ENCODE measurements around the gene ARSJ. TPM values are rescaled to one million over a fixed set of nuclear protein-coding genes. Genes with fewer than 3 reads are reported as not detected.
A peak's percentile ranks its signal among the peaks of the same experiment; 100 is the strongest.

The ARSJ gene
- polyA plus RNA-seq, 3 donors, result not detected

DNA sequence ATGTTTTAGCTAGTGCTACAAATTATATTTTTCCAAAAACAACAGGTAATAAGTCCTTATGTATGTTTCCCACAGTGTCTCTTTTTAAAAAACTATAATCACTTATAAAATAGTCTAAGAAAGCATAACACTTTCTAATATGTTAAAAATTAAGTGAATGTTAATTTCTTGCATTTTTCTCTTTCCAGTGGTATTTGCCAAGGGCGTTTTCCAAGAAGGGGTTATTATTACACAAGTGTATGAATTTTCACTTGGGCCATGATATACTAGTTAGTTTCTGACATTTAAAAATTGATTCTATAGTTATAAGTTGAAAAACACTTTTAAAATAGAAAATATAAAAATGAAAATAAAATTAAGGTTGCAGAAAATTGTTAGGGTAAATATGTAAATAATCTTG is 74.6 kb downstream of the ARSJ start:
- WGBS (ENCODE audit: insufficient coverage), result no CpG with 5 or more reads among the region's 1 CpG

DNA sequence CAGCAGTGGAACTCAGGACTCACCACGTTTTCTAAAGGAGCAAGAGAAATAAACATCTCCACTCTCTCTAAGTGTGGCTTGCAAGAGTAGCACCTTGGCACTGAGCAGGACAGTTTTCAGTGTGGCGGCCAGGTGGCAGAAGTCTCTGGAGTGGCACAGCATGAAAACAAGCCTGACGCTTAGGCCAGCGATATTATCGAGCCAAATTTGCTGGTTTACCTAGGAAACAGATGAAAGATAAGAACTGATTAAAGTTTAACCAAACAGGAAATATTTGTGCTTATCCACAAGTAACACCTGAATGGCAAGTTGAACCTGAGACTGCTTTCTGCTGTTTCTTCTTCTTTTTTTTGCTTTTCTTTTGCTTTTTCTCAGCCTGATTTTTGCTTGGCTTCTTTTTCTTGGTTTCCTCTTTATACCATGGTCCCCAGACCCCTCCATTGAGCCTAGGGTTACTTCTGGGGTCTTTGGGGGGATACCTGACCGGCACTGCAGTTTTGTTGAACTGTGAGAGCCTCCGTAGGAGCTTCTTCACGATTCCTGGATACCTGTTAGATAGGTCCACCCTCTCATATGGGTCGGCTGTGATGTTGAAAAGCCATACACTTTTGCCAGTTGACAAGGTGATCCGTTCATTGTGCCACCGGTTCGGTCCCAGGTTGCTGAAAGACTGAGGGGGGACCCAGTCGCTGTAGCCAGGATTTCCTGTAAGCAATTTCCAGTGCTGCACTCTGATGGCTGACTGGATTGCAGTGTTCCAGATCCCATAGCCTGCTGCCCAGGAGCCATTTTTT is 77.3 kb downstream of the ARSJ start:
- H3K4me1 Mint-ChIP-seq, result peaks cover 15% of the 10 kb centered on the region
- WGBS (ENCODE audit: insufficient coverage), result 71% methylated on average over 12 of the region's 13 CpGs
- no peak overlapping the region for H3K27ac Mint-ChIP-seq
- no peaks in the 10 kb centered on the region for H3K36me3 ChIP-seq (replicated peaks in 1 of 2; ENCODE audit: control insufficient read depth in 1 of 2, insufficient read depth in 2 of 2, low read length in 2 of 2)
- peaks cover 0 to 2% (median 0%) of the 10 kb centered on the region in 3 donors for H3K27me3 Mint-ChIP-seq (ENCODE audit: low read depth in 3 of 3)
- no peak overlapping the region for H3K9ac ChIP-seq (ENCODE audit: insufficient read depth, low read length, poor library complexity, severe bottlenecking)
- H2AFZ ChIP-seq (ENCODE audit: insufficient read depth, low read depth, low read length, poor library complexity, severe bottlenecking), result peak overlapping the region; percentile 3
- no peaks in the 10 kb centered on the region for H3K9me3 ChIP-seq (replicated peaks in 1 of 2; ENCODE audit: control insufficient read depth in 1 of 2, insufficient read depth in 1 of 2, low read length in 2 of 2)
- no peaks in the 10 kb centered on the region for H3K79me2 ChIP-seq (ENCODE audit: insufficient read depth, low read length)
- no peaks in the 10 kb centered on the region for H3K27me3 ChIP-seq (ENCODE audit: control insufficient read depth in 2 of 2, insufficient read depth in 2 of 2, low read length in 2 of 2)
- H3K4me1 ChIP-seq (ENCODE audit: control insufficient read depth in 1 of 2, insufficient read depth in 2 of 2, low read length in 2 of 2), result peaks cover 9 to 13% of the 10 kb centered on the region in 2 donors
- intact Hi-C loops (cut with micrococcal nuclease), result loop anchor here in 1 of 2 donors (10.0 kb wide), 2 partner anchors 347 to 507 kb away; no protein-coding TSS in a partner anchor
- no peaks in the 10 kb centered on the region for H4K20me1 ChIP-seq (ENCODE audit: insufficient read depth, low read length)
- no peak overlapping the region for H3K4me3 Mint-ChIP-seq
- DNase-seq, result no peak
- TF ChIP-seq, protein P1, sequence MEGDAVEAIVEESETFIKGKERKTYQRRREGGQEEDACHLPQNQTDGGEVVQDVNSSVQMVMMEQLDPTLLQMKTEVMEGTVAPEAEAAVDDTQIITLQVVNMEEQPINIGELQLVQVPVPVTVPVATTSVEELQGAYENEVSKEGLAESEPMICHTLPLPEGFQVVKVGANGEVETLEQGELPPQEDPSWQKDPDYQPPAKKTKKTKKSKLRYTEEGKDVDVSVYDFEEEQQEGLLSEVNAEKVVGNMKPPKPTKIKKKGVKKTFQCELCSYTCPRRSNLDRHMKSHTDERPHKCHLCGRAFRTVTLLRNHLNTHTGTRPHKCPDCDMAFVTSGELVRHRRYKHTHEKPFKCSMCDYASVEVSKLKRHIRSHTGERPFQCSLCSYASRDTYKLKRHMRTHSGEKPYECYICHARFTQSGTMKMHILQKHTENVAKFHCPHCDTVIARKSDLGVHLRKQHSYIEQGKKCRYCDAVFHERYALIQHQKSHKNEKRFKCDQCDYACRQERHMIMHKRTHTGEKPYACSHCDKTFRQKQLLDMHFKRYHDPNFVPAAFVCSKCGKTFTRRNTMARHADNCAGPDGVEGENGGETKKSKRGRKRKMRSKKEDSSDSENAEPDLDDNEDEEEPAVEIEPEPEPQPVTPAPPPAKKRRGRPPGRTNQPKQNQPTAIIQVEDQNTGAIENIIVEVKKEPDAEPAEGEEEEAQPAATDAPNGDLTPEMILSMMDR (IDR thresholded peaks at IDR 0.05), result no peak
- no peak overlapping the region for H3K27ac ChIP-seq (ENCODE audit: low read depth in 1 of 2, low read length in 2 of 2)
- H3K4me3 ChIP-seq (replicated peaks in 1 of 3; ENCODE audit: low read depth in 2 of 3, low read length in 3 of 3), result no peak overlapping the region
- H3K36me3 Mint-ChIP-seq, result no peaks in the 10 kb centered on the region
- H3K4me2 ChIP-seq (replicated peaks; ENCODE audit: extremely low read depth, low read length, poor library complexity, severe bottlenecking), result no peak overlapping the region
- H3K9me3 Mint-ChIP-seq, result no peaks in the 10 kb centered on the region

More for the DNA sequence above, 74.6 kb downstream of the ARSJ start:
- Histone ChIP-seq H2AFZ (ENCODE audit: insufficient read depth, low read depth, low read length, poor library complexity, severe bottlenecking) (no peak overlapping the region), H3K4me1 (ENCODE audit: control insufficient read depth in 1 of 2, insufficient read depth in 2 of 2, low read length in 2 of 2) (peaks cover 2 to 7% of the 10 kb centered on the region in 2 donors), H3K4me3 (replicated peaks in 1 of 3; ENCODE audit: low read depth in 2 of 3, low read length in 3 of 3) (no peak overlapping the region), H4K20me1 (ENCODE audit: insufficient read depth, low read length) (no peaks in the 10 kb centered on the region), H3K9ac (ENCODE audit: insufficient read depth, low read length, poor library complexity, severe bottlenecking) (no peak overlapping the region), H3K4me2 (replicated peaks; ENCODE audit: extremely low read depth, low read length, poor library complexity, severe bottlenecking) (no peak overlapping the region), H3K79me2 (ENCODE audit: insufficient read depth, low read length) (no peaks in the 10 kb centered on the region), H3K36me3 (replicated peaks in 1 of 2; ENCODE audit: control insufficient read depth in 1 of 2, insufficient read depth in 2 of 2, low read length in 2 of 2) (no peaks in the 10 kb centered on the region), H3K27ac (ENCODE audit: low read depth in 1 of 2, low read length in 2 of 2) (no peak overlapping the region), H3K27me3 (ENCODE audit: control insufficient read depth in 2 of 2, insufficient read depth in 2 of 2, low read length in 2 of 2) (no peaks in the 10 kb centered on the region), H3K9me3 (replicated peaks in 1 of 2; ENCODE audit: control insufficient read depth in 1 of 2, insufficient read depth in 1 of 2, low read length in 2 of 2) (peaks cover 4 to 5% of the 10 kb centered on the region in 2 donors)
- H3K27me3 Mint-ChIP-seq (ENCODE audit: low read depth in 3 of 3), result peaks cover 0 to 3% (median 0%) of the 10 kb centered on the region in 3 donors
- H3K9me3 Mint-ChIP-seq, result peaks cover 0 to 8% (median 4%) of the 10 kb centered on the region in 7 donors
- H3K36me3 Mint-ChIP-seq, result no peaks in the 10 kb centered on the region
- no peak overlapping the region for H3K4me3 Mint-ChIP-seq
- H3K27ac Mint-ChIP-seq, result no peak overlapping the region
- no peak for DNase-seq
- intact Hi-C loops (cut with micrococcal nuclease), result loop anchor here in 1 of 2 donors (10.0 kb wide), 2 partner anchors 350 to 510 kb away; no protein-coding TSS in a partner anchor
- H3K4me1 Mint-ChIP-seq, result peaks cover 8% of the 10 kb centered on the region
- TF ChIP-seq, protein P1 (IDR thresholded peaks at IDR 0.05), result no peak

Measured in CD14-positive monocyte (primary cell).